ENCODE measurements around the gene ADGRG3. TPM values are rescaled to one million over a fixed set of nuclear protein-coding genes. Genes with fewer than 3 reads are reported as not detected.

Gene ADGRG3
- total and polyA plus RNA-seq, 8 donors = 0.46 to 50.2 (median 1.7) TPM; not detected in 2

- DNase-seq = no peak
- WGBS, 5 donors = 57 to 77% (median 65%) methylated on average over 17 of the region's 17 CpGs
- no peaks in the 10 kb centered on the region for H3K36me3 ChIP-seq
- no peak overlapping the region for H3K4me3 ChIP-seq
- TF ChIP-seq EP300 (IDR thresholded peaks at IDR 0.05) = no peak
- TF ChIP-seq POLR2AphosphoS5 (IDR thresholded peaks at IDR 0.05) = no peak
- no peak for TF ChIP-seq CTCF (IDR thresholded peaks at IDR 0.05)
- TF ChIP-seq POLR2A (IDR thresholded peaks at IDR 0.05) = no peak
- intact Hi-C loops (cut with DNase I; ENCODE audit: low total_unique reads) = no loop called here
- peak overlapping the region in 3 of 5 donors; percentile 84 to 93 (median 87) for H3K27ac ChIP-seq
- peaks cover 0 to 24% (median 0%) of the 10 kb centered on the region in 3 donors for H3K27me3 ChIP-seq
- peaks cover 58 to 84% (median 77%) of the 10 kb centered on the region in 4 donors for H3K4me1 ChIP-seq
- H3K9me3 ChIP-seq = no peaks in the 10 kb centered on the region
These were observed 43.2 kb upstream of the ADGRG3 start for GRCh38 chr16:57624806-57625500.

DNA sequence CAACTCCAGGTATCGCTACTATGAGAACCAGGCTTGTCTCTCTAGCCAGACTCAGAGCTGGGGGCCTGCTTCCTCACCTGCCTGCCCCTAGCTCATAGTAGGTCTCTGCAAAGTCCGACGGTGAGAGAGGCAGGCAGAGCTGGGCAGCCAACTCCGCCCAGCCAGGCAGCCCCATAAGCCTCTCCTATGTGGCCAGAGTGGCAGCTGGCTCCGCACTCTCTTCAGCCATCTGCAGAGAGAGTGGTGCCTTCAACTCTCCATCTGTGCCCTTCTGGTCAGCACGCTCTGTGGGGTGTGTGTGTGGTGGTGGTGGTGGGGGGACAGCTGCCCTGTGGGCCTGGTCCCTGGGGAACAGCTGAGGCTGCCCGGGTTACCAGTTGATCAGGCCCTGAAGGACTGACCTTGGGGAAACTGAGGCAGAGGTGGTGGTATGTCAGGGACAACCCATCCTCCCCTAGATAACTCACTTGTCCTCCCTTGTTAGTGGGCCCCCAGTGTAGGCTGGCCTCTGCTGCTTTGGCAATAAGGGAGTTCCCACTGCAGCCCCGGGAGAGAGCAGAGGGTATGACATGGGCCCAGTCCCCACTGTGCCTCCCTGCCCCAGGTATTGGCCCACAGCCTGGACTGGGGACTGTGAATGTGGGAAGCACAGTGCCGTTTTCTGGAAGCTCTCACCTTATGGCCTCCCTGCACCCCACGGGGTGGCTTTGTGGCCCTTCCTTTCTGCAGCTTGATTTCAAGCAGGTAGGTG, 41.5 kb upstream of the ADGRG3 start:
- DNase-seq = no peak
- peak overlapping the region; percentile 4 to 82 (median 78) for H3K27ac ChIP-seq

GRCh38 chr16:57627184-57627871, 40.8 kb upstream of the ADGRG3 start:
- intact Hi-C loops (cut with DNase I; ENCODE audit: low total_unique reads) = no loop called here
- WGBS, 5 donors = 37 to 53% (median 44%) methylated on average over 12 to 15 of the region's 15 CpGs
- H3K9me3 ChIP-seq = no peaks in the 10 kb centered on the region
- peaks cover 0 to 43% (median 0%) of the 10 kb centered on the region in 3 donors for H3K27me3 ChIP-seq
- TF ChIP-seq POLR2AphosphoS5 (IDR thresholded peaks at IDR 0.05) = no peak
- no peak for TF ChIP-seq POLR2A (IDR thresholded peaks at IDR 0.05)
- TF ChIP-seq CTCF (IDR thresholded peaks at IDR 0.05) = no peak
- TF ChIP-seq EP300 (IDR thresholded peaks at IDR 0.05) = no peak
- no peaks in the 10 kb centered on the region for H3K36me3 ChIP-seq
- H3K27ac ChIP-seq = peak overlapping the region; percentile 66 to 82 (median 79)
- peak overlapping the region in 1 of 4 donors; percentile 34 for H3K4me3 ChIP-seq
- peaks cover 52 to 95% (median 81%) of the 10 kb centered on the region in 4 donors for H3K4me1 ChIP-seq
- DNase-seq = no peak

More for the DNA sequence above, 41.5 kb upstream of the ADGRG3 start:
- intact Hi-C loops (cut with DNase I; ENCODE audit: low total_unique reads) = no loop called here
- no peaks in the 10 kb centered on the region for H3K9me3 ChIP-seq
- no peaks in the 10 kb centered on the region for H3K36me3 ChIP-seq
- WGBS, 5 donors = 60 to 77% (median 75%) methylated on average over 7 to 10 of the region's 10 CpGs
- H3K4me3 ChIP-seq = no peak overlapping the region
- peaks cover 0 to 39% (median 0%) of the 10 kb centered on the region in 3 donors for H3K27me3 ChIP-seq
- H3K4me1 ChIP-seq = peaks cover 52 to 93% (median 80%) of the 10 kb centered on the region in 4 donors
- TF ChIP-seq POLR2A (IDR thresholded peaks at IDR 0.05) = no peak
- no peak for TF ChIP-seq CTCF (IDR thresholded peaks at IDR 0.05)
- no peak for TF ChIP-seq EP300 (IDR thresholded peaks at IDR 0.05)

All from stomach (tissue), 9 donors.